Neural progenitor cell (in vitro differentiated cells): ENCODE measurements around the gene SMYD3. TPM values are rescaled to one million over a fixed set of nuclear protein-coding genes. Genes with fewer than 3 reads are reported as not detected.

Source experiments
- DNase-seq: peaks from one replicate; pipeline ENCODE4 v3.0.0-alpha.2; 2016; ENCODE audit warnings: low spot score
- H2AFZ ChIP-seq: fragments of 200-600 bp; sonication (generic); replicated peaks from 2 replicates; pipeline ENCODE4 v1.6.1; 2016; ENCODE audit warnings: antibody characterized with exemption
- H3F3A ChIP-seq: fragments of 200-600 bp; sonication (generic); 2 replicates; pipeline ENCODE4 v1.6.1; 2016; ENCODE audit warnings: antibody characterized with exemption, low read depth
- H3K27ac ChIP-seq: fragments of 200-600 bp; sonication (generic); 2 replicates; pipeline ENCODE4 v1.5.1; 2016; ENCODE audit warnings: mild to moderate bottlenecking
- H3K27me3 ChIP-seq: fragments of 200-600 bp; sonication (generic); 2 replicates; pipeline ENCODE4 v1.6.1; 2016; ENCODE audit warnings: mild to moderate bottlenecking, moderate library complexity
- H3K36me3 ChIP-seq: fragments of 200-600 bp; sonication (generic); 2 replicates; pipeline ENCODE4 v1.5.1; 2016
- H3K4me1 ChIP-seq: fragments of 200-600 bp; sonication (generic); 2 replicates; pipeline ENCODE4 v1.6.1; 2016; ENCODE audit warnings: mixed run types
- H3K4me2 ChIP-seq: fragments of 200-600 bp; sonication (generic); 2 replicates; pipeline ENCODE4 v1.6.1; 2016
- H3K4me3 ChIP-seq: fragments of 200-600 bp; sonication (generic); 2 replicates; pipeline ENCODE4 v1.5.1; 2016
- H3K79me2 ChIP-seq: fragments of 200-600 bp; sonication (generic); 2 replicates; pipeline ENCODE4 v1.6.1; 2016; ENCODE audit warnings: low read depth
- H3K9ac ChIP-seq: fragments of 200-600 bp; sonication (generic); 2 replicates; pipeline ENCODE4 v1.6.1; 2016
- H3K9me3 ChIP-seq: fragments of 200-600 bp; sonication (generic); 2 replicates; pipeline ENCODE4 v1.5.1; 2016; ENCODE audit warnings: low read depth
- H4K20me1 ChIP-seq: fragments of 200-600 bp; sonication (generic); 2 replicates; pipeline ENCODE4 v1.6.1; 2016; ENCODE audit warnings: low read depth
- H3K27ac Mint-ChIP-seq: 3 replicates; pipeline ENCODE4 v1.8.0; 2021; ENCODE audit warnings: mixed read lengths
- H3K27me3 Mint-ChIP-seq: 2 replicates; pipeline ENCODE4 v1.8.0; 2022; ENCODE audit warnings: low read depth, mild to moderate bottlenecking, inconsistent platforms, moderate library complexity, mixed read lengths; ENCODE audit not compliant: insufficient read depth
- H3K36me3 Mint-ChIP-seq: 3 replicates; pipeline ENCODE4 v1.8.0; 2021; ENCODE audit warnings: mixed read lengths
- H3K4me1 Mint-ChIP-seq: 3 replicates; pipeline ENCODE4 v1.8.0; 2021; ENCODE audit warnings: mixed read lengths
- H3K4me3 Mint-ChIP-seq: 3 replicates; pipeline ENCODE4 v1.8.0; 2021; ENCODE audit warnings: mild to moderate bottlenecking, moderate library complexity, mixed read lengths
- H3K9me3 Mint-ChIP-seq: 3 replicates; pipeline ENCODE4 v1.8.0; 2020; ENCODE audit warnings: mixed read lengths
- EZH2 ChIP-seq: fragments of 200-600 bp; sonication (generic); IDR thresholded peaks from 2 replicates; pipeline ENCODE4 v1.6.1; 2017; ENCODE audit warnings: antibody characterized with exemption, mild to moderate bottlenecking, moderate library complexity
- EZH2phosphoT487 ChIP-seq: fragments of 200-600 bp; sonication (generic); IDR thresholded peaks from 2 replicates; pipeline ENCODE4 v1.6.1; 2017; ENCODE audit warnings: antibody characterized with exemption
- total RNA-seq: library from RNA; depleted of rRNA; stranded (reverse); fragments of >200 nt; gene quantifications from 2 replicates; pipeline ENCODE4 v1.2.3, GENCODE V29; 2015; ENCODE audit warnings: low replicate concordance
- TF ChIP-seq, protein P1 (sequence below): fragments of 200-600 bp; sonication (generic); IDR thresholded peaks from 2 replicates; pipeline ENCODE4 v1.5.1; 2017; ENCODE audit warnings: antibody characterized with exemption, mild to moderate bottlenecking

SMYD3 gene
- total RNA-seq, 1 donor from 2014 or later: 43.2 TPM

DNA sequence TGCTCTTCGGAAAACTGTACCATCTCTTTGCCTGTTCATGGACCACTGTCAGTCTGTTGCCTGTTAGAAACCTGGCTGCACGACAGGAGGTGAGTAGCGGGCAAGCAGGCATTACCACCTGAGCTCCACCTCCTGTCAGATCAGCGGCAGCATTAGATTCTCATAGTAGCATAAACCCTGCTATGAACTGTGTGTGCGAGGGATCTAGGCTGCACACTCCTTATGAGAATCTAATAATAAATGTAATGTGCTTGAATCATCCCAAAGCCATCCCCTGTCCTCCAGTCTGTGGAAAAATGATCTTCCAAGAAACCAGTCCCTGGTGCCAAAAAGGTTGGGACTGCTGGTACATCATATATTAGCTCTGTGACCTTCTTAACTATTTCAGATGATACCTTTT lies 110.0 kb downstream of the SMYD3 start:
- no peak overlapping the region for H3K27ac Mint-ChIP-seq
- H3F3A ChIP-seq: no peaks in the 10 kb centered on the region
- H3K4me1 Mint-ChIP-seq: no peaks in the 10 kb centered on the region
- TF ChIP-seq EZH2phosphoT487: no peak
- no peak for TF ChIP-seq EZH2
- TF ChIP-seq, protein P1, sequence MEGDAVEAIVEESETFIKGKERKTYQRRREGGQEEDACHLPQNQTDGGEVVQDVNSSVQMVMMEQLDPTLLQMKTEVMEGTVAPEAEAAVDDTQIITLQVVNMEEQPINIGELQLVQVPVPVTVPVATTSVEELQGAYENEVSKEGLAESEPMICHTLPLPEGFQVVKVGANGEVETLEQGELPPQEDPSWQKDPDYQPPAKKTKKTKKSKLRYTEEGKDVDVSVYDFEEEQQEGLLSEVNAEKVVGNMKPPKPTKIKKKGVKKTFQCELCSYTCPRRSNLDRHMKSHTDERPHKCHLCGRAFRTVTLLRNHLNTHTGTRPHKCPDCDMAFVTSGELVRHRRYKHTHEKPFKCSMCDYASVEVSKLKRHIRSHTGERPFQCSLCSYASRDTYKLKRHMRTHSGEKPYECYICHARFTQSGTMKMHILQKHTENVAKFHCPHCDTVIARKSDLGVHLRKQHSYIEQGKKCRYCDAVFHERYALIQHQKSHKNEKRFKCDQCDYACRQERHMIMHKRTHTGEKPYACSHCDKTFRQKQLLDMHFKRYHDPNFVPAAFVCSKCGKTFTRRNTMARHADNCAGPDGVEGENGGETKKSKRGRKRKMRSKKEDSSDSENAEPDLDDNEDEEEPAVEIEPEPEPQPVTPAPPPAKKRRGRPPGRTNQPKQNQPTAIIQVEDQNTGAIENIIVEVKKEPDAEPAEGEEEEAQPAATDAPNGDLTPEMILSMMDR: no peak
- no peak overlapping the region for H3K9ac ChIP-seq
- H2AFZ ChIP-seq: no peak overlapping the region
- H3K27me3 ChIP-seq: no peaks in the 10 kb centered on the region
- H3K4me1 ChIP-seq: peaks cover 8% of the 10 kb centered on the region
- H4K20me1 ChIP-seq: no peaks in the 10 kb centered on the region
- H3K36me3 ChIP-seq: peaks cover 2% of the 10 kb centered on the region
- H3K4me3 ChIP-seq: no peak overlapping the region
- no peaks in the 10 kb centered on the region for H3K36me3 Mint-ChIP-seq
- no peaks in the 10 kb centered on the region for H3K27me3 Mint-ChIP-seq
- no peak overlapping the region for H3K27ac ChIP-seq
- H3K79me2 ChIP-seq: no peaks in the 10 kb centered on the region
- peaks cover 1% of the 10 kb centered on the region for H3K9me3 Mint-ChIP-seq
- no peak overlapping the region for H3K4me2 ChIP-seq
- no peaks in the 10 kb centered on the region for H3K9me3 ChIP-seq
- no peak for DNase-seq
- no peak overlapping the region for H3K4me3 Mint-ChIP-seq

DNA sequence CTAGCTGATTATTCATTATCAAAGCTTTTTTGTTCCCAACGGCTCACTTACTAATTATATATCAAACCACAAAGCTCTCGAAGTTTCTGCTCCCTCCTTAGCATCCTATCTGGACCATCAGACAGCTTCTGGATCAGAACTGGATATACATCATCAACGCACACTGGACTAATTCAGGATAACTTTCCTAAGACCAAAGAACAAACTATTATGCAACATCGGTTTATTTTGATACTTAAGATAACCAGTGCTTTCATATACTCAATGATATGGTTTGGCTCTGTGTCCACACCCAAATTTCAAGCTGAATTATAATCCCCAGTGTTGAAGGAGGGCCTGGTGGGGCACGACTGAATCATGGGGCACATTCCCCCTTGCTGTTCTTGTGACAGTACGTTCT lies 110.8 kb downstream of the SMYD3 start:
- Histone ChIP-seq H3K27me3 (no peaks in the 10 kb centered on the region), H3F3A (no peaks in the 10 kb centered on the region), H3K9ac (no peak overlapping the region), H3K4me2 (no peak overlapping the region), H2AFZ (no peak overlapping the region), H3K9me3 (no peaks in the 10 kb centered on the region), H3K27ac (no peak overlapping the region), H3K4me3 (no peak overlapping the region), H3K79me2 (no peaks in the 10 kb centered on the region), H3K36me3 (peaks cover 3% of the 10 kb centered on the region), H3K4me1 (peaks cover 8% of the 10 kb centered on the region), H4K20me1 (no peaks in the 10 kb centered on the region)
- H3K4me3 Mint-ChIP-seq: no peak overlapping the region
- no peaks in the 10 kb centered on the region for H3K4me1 Mint-ChIP-seq
- no peaks in the 10 kb centered on the region for H3K27me3 Mint-ChIP-seq
- H3K9me3 Mint-ChIP-seq: peaks cover 7% of the 10 kb centered on the region
- H3K36me3 Mint-ChIP-seq: no peaks in the 10 kb centered on the region
- no peak for TF ChIP-seq EZH2
- TF ChIP-seq, protein P1: no peak
- no peak for TF ChIP-seq EZH2phosphoT487
- no peak for DNase-seq
- H3K27ac Mint-ChIP-seq: no peak overlapping the region

DNA sequence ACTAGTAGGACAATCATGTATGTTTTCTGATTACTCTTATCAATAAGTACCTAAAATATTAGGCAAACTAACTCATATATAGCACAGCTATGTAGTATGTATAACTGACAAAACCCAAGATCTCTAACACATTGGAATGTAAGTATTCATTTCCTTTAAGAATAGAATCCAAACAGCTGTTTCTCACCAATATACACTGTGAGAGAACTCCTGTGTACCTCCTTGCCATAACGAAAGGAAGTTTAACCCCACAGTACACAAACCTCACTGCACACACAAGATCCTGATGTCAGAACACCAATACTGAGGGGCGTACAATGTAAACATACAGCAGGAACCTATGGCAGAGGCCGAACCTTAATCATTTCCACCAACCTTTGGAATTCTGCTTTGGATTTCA lies 113.0 kb downstream of the SMYD3 start:
- Histone ChIP-seq H3K4me2 (no peak overlapping the region), H3K27ac (no peak overlapping the region), H3K9me3 (peaks cover 8% of the 10 kb centered on the region), H3F3A (no peaks in the 10 kb centered on the region), H3K4me3 (no peak overlapping the region), H3K36me3 (peaks cover 3% of the 10 kb centered on the region), H3K4me1 (peaks cover 8% of the 10 kb centered on the region), H3K27me3 (no peaks in the 10 kb centered on the region), H3K79me2 (no peaks in the 10 kb centered on the region), H4K20me1 (no peaks in the 10 kb centered on the region), H2AFZ (no peak overlapping the region), H3K9ac (no peak overlapping the region)
- Mint-ChIP-seq H3K9me3 (peaks cover 14% of the 10 kb centered on the region), H3K27me3 (no peaks in the 10 kb centered on the region), H3K36me3 (peaks cover 3% of the 10 kb centered on the region), H3K4me1 (no peaks in the 10 kb centered on the region), H3K27ac (no peak overlapping the region), H3K4me3 (no peak overlapping the region)
- DNase-seq: no peak
- TF ChIP-seq EZH2phosphoT487 (no peak), EZH2 (no peak)
- TF ChIP-seq, protein P1: no peak
